ENCODE measurements around the gene VPS33B. TPM values are rescaled to one million over a fixed set of nuclear protein-coding genes. Genes with fewer than 3 reads are reported as not detected.
"Not testable (repeated sequence)": the region's sequence is repeated elsewhere in the genome, so short reads cannot be mapped to it uniquely, and the experiment has no call there.

Gene VPS33B
- polyA plus RNA-seq, 4 donors = 19.9 to 22.5 (median 21.0) TPM

DNA sequence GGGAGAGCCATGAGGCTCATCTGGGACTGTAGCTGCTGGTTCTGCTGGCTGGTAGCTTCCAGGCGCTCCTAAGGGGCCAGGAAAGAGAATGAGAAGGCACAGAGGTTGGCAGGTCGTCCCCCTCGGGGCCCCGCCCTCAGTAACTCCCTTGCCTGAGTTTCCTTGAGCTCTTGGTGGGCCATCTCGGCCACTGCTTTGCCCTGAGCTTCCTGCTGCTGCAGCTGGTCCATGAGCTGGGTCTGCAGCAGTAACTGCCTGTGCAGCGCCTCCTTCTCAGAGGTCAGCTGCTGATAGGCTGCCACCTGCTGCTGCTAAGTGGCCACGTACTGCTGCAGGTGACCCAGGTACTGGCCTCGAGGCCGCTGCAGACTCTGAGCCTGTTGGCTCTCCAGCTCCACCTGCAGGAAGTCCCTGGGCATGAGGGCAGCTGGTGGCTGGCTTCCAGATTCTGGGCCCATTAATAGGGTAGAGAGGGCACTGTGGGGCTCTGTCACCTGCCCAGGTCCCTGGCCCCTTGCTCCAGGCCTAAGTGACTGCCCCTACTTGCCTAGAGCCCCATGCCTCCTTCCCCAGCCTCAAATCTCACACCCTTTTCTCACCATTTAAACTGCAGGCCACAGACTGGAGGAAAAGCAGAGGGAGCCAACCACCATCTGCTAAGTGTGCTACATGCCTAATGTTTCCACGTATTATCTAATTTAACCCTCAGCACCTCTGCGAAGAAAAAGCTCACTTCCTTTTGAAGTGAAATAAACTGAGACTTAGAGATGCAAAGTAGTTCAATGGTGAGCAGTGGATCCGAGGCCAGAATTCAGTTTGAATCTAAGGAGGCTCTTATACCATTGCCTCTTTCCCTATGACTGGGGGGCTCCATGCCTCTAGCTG lies 10.8 kb upstream of the VPS33B start:
- DNase-seq (ENCODE audit: low read depth in 4 of 4, low spot score in 2 of 4) = peak in 1 of 4 donors; percentile 38

- DNase-seq (ENCODE audit: low read depth in 4 of 4, low spot score in 2 of 4) = no peak
Observed at GRCh38 chr15:91031796-91032195, 9.4 kb upstream of the VPS33B start.

DNA sequence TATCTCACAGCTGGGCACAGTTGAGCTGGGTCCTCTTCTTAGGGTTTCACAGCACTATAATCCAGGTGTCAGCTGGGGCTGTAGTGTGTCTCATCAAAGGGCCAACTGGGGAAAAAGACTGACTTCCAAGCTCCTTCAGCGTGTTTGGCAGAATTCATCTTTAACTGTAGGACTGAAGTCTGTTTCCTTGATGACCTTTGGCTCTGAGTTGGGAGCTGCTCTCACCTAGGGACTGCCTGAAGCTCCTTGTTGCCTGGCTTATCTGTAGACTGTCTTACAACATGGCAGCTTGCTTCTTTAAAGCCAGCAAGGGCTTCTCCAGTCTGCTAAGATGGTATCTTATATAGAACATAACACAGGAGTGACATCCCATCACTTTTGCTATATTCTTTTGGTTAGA lies 5.3 kb upstream of the VPS33B start:
- no peak for DNase-seq (ENCODE audit: low read depth in 4 of 4, low spot score in 2 of 4)

DNA sequence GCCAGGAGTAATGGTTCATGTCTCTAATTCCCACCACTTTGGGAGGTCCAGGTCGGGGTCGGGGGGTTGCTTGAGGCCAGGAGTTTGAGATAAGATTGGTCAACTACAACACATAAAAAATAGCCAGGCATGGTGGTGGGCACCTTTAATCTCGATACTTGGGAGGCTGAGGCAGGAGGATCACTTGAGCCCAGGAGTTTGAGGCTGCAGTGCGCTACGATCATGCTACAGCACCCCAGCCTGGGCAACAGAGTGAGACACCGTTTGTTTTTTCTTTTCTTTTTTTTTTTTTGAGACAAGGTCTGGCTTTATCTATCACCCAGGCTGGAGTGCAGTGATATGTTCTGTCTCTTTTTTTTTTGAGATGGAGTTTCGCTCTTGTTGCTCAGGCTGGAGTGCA lies 1.3 kb upstream of the VPS33B start:
- no peak for DNase-seq (ENCODE audit: low read depth in 4 of 4, low spot score in 2 of 4)

- DNase-seq (ENCODE audit: low read depth in 4 of 4, low spot score in 2 of 4) = no peak
Observed at GRCh38 chr15:91022832-91023129, 387 bp upstream of the VPS33B start.

DNA sequence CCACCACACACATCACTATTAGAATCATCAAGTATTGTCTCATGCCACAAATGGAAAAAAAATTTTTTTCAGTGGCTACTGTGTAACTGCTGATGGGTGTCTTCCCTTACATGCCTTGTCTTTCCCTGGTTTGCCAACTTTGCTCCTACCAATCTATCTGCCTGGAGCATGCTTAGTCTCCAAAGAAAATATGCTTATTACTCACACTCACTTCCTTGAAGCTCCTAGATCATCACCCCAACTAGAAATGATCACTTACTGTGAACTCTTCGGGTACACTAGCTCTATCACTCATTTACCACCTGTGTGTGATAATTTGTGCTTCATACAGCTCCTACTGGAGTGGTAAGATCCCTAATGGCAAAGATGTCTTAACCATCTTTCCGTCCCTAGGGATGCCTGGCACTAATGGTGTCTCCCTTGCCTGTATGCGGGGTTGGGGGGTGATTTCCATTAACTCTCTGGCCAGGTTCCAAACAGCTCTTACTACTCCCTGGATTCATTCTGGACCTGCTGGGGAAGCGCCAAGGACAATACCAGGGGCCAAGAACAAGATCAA lies 799 bp downstream of the VPS33B start:
- DNase-seq (ENCODE audit: low read depth in 4 of 4, low spot score in 2 of 4) = no peak

DNA sequence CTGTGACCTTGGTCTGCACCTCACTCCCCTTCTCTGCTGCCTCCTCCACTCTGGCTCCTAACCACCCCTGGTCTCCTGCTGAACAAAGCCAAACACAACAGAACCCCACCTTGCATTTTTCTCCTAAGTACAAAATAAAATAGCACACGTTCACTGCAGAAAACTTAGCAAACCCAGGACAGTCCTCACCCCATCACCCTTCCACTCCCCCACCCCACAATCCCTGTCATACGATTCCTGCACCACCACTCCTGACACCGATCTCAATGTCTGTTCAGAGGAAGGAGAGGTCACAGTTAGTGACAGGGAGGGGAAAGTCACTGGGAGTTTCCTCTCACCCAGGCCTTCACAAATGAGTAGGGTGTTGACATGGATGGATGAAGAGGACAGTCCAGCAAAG lies 4.2 kb downstream of the VPS33B start:
- no peak for DNase-seq (ENCODE audit: low read depth in 4 of 4, low spot score in 2 of 4)

- no peak for DNase-seq (ENCODE audit: low read depth in 4 of 4, low spot score in 2 of 4)
Observed at GRCh38 chr15:91017716-91018115, 4.7 kb downstream of the VPS33B start.

DNA sequence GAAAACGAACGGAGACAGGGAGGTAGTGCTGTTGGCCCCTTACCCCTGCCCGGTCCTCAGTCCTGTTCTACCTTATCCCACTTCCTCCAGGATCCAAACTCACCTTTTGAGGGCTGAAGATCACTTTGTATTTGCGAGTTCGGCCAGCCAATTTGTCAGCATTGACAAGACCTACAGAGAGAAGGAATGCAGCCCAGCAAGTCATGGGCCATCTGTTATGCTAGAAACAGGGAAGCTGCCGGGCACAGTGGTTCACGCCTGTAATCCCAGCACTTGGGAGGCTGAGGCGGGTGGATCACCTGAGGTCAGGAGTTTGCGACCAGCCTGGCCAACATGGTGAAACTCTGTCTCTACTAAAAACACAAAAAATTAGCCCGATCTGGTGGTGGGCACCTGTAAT lies 8.7 kb downstream of the VPS33B start:
- not testable (repeated sequence) for DNase-seq (ENCODE audit: low read depth in 4 of 4, low spot score in 2 of 4)

DNA sequence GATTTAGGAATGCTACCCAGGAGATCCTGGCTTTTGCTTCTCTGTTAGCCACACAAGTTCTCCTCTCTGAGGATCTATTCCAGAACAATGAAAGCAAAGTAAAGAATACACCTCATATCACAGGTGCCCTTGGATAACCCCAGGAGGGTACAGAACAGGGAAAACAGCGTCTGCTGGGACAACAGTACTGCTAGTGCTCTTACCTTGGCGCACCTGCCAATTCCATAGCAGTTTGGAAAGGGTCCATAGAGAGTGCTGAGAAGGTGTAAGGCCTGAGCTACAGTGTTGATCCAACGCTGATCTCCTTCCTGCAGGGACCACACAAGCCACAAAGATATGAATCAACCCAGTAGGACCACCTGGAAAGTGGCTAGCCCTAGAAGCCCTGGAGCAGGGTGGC lies 15.1 kb downstream of the VPS33B start:
- DNase-seq (ENCODE audit: low read depth in 4 of 4, low spot score in 2 of 4) = no peak

DNA sequence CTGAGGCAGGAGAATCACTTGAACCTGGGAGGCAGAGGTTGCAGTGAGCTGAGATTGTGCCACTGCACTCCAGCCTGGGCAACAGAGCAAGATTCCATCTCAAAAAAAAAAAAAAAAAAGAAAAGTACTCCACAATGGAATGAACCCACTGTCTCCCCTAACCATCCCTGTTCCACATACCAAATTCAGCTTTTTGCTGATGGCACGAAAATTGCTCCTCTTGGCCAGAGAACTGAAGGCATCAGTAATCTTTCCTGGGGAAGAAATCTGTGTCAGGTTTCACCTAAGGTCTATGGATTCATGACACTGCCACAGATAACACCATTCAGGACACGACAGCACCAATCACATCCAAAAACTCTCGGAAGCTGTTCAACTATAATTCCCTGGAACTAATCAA lies 21.2 kb downstream of the VPS33B start:
- DNase-seq (ENCODE audit: low read depth in 4 of 4, low spot score in 2 of 4) = no peak

GRCh38 chr15:90998737-90999136 lies 23.7 kb downstream of the VPS33B start:
- DNase-seq (ENCODE audit: low read depth in 4 of 4, low spot score in 2 of 4) = no peak

- DNase-seq (ENCODE audit: low read depth in 4 of 4, low spot score in 2 of 4) = peak; percentile 82 to 95 (median 90)
Observed at GRCh38 chr15:90994417-90995311, 27.7 kb downstream of the VPS33B start, which contains the start of gene PRC1. Gene PRC1, minus strand, starts transcription at chr15:90994535. Its CDS starts 118 bp downstream, at chr15:90994417.

DNA sequence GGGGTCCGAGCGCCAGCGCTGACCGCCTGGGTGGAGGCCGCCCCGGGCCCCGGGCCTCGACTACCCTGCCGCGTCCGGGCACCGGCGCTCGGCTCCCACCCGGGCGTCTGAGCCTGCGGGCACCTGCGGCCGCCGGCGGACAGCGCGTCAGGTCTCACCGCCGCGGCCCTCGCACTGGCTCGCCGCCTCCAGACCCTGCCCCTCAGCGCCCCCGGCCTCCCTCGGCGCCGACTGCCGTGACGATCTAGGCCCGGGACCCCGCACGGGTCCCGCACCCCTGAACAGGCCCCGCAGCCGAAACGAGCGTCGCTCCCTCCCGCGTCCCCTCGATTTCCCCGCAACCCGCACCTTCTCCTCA lies 28.4 kb downstream of the VPS33B start:
- DNase-seq (ENCODE audit: low read depth in 4 of 4, low spot score in 2 of 4) = no peak

GRCh38 chr15:90991587-90992285 lies 30.7 kb downstream of the VPS33B start:
- no peak for DNase-seq (ENCODE audit: low read depth in 4 of 4, low spot score in 2 of 4)

DNA sequence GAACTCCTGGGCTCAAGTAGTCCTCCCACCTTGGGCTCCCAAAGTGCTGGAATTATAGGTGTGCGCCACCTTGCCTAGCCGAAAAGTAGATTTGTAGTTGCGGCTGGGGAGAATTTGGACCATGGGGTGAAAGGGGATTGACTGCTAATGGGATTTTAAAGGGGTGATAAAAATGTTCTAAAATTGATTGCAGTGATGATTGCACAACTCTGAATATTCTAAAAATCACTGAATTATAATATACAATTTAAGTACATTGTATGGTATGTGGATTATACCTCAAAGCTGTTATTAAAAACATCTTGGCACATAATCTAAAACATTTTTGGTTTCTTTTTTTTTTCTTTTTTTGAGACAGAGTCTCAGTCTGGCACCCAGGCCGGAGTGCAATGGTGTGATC lies 31.9 kb downstream of the VPS33B start:
- DNase-seq (ENCODE audit: low read depth in 4 of 4, low spot score in 2 of 4) = no peak

GRCh38 chr15:90989040-90989768 lies 33.2 kb downstream of the VPS33B start:
- no peak for DNase-seq (ENCODE audit: low read depth in 4 of 4, low spot score in 2 of 4)

DNA sequence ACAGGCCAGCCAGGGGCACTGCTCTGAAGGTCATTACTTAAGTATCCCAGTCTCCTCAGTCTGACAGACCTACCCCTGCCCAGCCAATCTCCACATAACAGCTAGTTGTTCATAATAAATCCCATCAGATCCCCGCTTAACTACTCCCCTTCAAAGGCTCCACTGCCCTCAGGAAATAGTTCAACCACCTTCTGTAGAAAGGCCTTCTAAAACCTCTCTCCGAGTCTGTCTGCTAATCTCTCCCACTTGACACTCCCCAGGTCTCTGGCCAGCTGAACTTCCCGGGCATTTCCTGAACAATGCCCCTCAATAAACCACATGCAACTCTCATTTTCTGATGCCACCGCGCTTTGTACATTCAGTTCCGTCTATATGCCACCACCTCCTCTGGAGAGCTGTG lies 34.1 kb downstream of the VPS33B start:
- DNase-seq (ENCODE audit: low read depth in 4 of 4, low spot score in 2 of 4) = no peak

- DNase-seq (ENCODE audit: low read depth in 4 of 4, low spot score in 2 of 4) = no peak
Observed at GRCh38 chr15:90987561-90988141, 34.7 kb downstream of the VPS33B start.
